Stomach (tissue), 9 donors: Measurements from ENCODE around the gene ALOX15B. TPM values are rescaled to one million over a fixed set of nuclear protein-coding genes. Genes with fewer than 3 reads are reported as not detected.

Source experiments
- DNase-seq, 2 donors: peaks; one replicate each; pipeline versions ENCODE4 v3.0.0 to v3.0.0-alpha.2; 2013 to 2019
- H3K27ac ChIP-seq, 5 donors: fragments of 200-600 bp in 4 of 5; sonication (generic) in 4 of 5; one replicate each; pipeline ENCODE4 v1.5.1; 2013 to 2019; ENCODE audit warnings: mild to moderate bottlenecking in 1 of 5, moderate library complexity in 1 of 5
- H3K27me3 ChIP-seq, 3 donors: fragments of 200-600 bp; sonication (generic); one replicate each; pipeline ENCODE4 v1.5.1; 2017 to 2019; ENCODE audit warnings: mixed run types in 1 of 3
- H3K36me3 ChIP-seq, 4 donors: fragments of 200-600 bp; sonication (generic); 1 replicate in 3 of 4; 2 replicates in 1 of 4; pipeline ENCODE4 v1.5.1; 2016 to 2019
- H3K4me1 ChIP-seq, 4 donors: fragments of 200-600 bp; sonication (generic); one replicate each; pipeline ENCODE4 v1.5.1; 2016 to 2019
- H3K4me3 ChIP-seq, 4 donors: fragments of 200-600 bp; sonication (generic) in 3 of 4; one replicate each; pipeline ENCODE4 v1.5.1; 2016 to 2019; ENCODE audit warnings: mild to moderate bottlenecking in 1 of 4
- H3K9me3 ChIP-seq, 4 donors: fragments of 200-600 bp; sonication (generic); one replicate each; pipeline ENCODE4 v1.5.1; 2016 to 2019
- CTCF ChIP-seq, 7 experiments: fragments of 450-650 bp in 4 of 7; fragments of 200-600 bp in 3 of 7; sonication (generic) in 3 of 7; IDR thresholded peaks; one replicate each; pipeline ENCODE4 v1.5.1; 2016 to 2019; ENCODE audit warnings: antibody characterized with exemption in 7 of 7, control low read depth in 2 of 7, mild to moderate bottlenecking in 1 of 7
- EP300 ChIP-seq: sonication (generic); formaldehyde crosslinking; IDR thresholded peaks from one replicate; pipeline ENCODE4 v1.6.1; 2017; ENCODE audit warnings: antibody characterized with exemption
- POLR2A ChIP-seq, 4 donors: fragments of 450-650 bp; IDR thresholded peaks; one replicate each; pipeline ENCODE4 v1.6.1; 2016; ENCODE audit warnings: antibody characterized with exemption in 4 of 4, control low read depth in 2 of 4, mild to moderate bottlenecking in 1 of 4, moderate library complexity in 1 of 4
- POLR2AphosphoS5 ChIP-seq, 3 donors: sonication (generic); formaldehyde crosslinking; IDR thresholded peaks; one replicate each; pipeline ENCODE4 v1.6.1; 2016; ENCODE audit warnings: antibody characterized with exemption in 3 of 3
- WGBS, 5 donors: extraction: QIAGEN DNeasy Blood & Tissue Kit in 3 of 5; methylation state at CpG; one replicate each; pipeline versions ENCODE4 v1.1.5 to v1.1.7; 2013 to 2018; 5-methylcytosine and 5-hydroxymethylcytosine counted together
- intact Hi-C: fragments of 100-400 bp; cut with DNase I; formaldehyde crosslinking; loops from one replicate; pipeline ENCODE4 v1.15.1; 2023; ENCODE audit warnings: low total_unique reads
- polyA plus RNA-seq, 3 donors: library from polyadenylated mRNA; stranded (reverse); fragments of 200-250 nt; gene quantifications; one replicate each; pipeline ENCODE4 v1.2.3, GENCODE V29; 2013
- total RNA-seq, 5 donors: library from RNA; depleted of rRNA; stranded (reverse); fragments of >200 nt; gene quantifications; one replicate each; pipeline versions ENCODE4 v1.1.0 to v1.2.3, GENCODE V29; 2014 to 2016
- donor health status: healthy with polysubstance abuse.
- donor health status: Bipolar disorder and iron deficiency.
- donor health status: healthy.

The ALOX15B gene
- total and polyA plus RNA-seq, 8 donors, result 1.5 to 10.5 (median 2.9) TPM; not detected in 1

- WGBS, 5 donors, result 70 to 78% (median 76%) methylated on average over 32 to 44 of the region's 44 CpGs
- Histone ChIP-seq H3K4me3 (peak overlapping the region; percentile 32 to 57 (median 47)), H3K36me3 (no peaks in the 10 kb centered on the region), H3K27ac (no peak overlapping the region), H3K9me3 (no peaks in the 10 kb centered on the region), H3K4me1 (peaks cover 21 to 34% (median 32%) of the 10 kb centered on the region in 4 donors), H3K27me3 (peaks cover 0 to 57% (median 10%) of the 10 kb centered on the region in 3 donors)
- intact Hi-C loops, result no loop called here
- no peak for DNase-seq
- no peak for TF ChIP-seq EP300
- no peak for TF ChIP-seq CTCF (IDR thresholded peaks at IDR 0.05)
- no peak for TF ChIP-seq POLR2A (IDR thresholded peaks at IDR 0.05)
Observed at GRCh38 chr17:8015236-8015956, 23.5 kb upstream of the ALOX15B start.

GRCh38 chr17:8015957-8016631, 22.8 kb upstream of the ALOX15B start:
- intact Hi-C loops, result no loop called here
- TF ChIP-seq EP300 (no peak), CTCF (IDR thresholded peaks at IDR 0.05) (no peak), POLR2A (IDR thresholded peaks at IDR 0.05) (no peak), POLR2AphosphoS5 (IDR thresholded peaks at IDR 0.05) (no peak)
- H3K27ac ChIP-seq, result peak overlapping the region in 3 of 5 donors; percentile 8 to 30 (median 30)
- H3K4me3 ChIP-seq, result peak overlapping the region; percentile 32 to 57 (median 47)
- 0 to 4% (median 2%) methylated on average over 36 to 46 of the region's 46 CpGs for WGBS, 5 donors
- peaks cover 21 to 34% (median 32%) of the 10 kb centered on the region in 4 donors for H3K4me1 ChIP-seq
- no peaks in the 10 kb centered on the region for H3K36me3 ChIP-seq
- H3K9me3 ChIP-seq, result no peaks in the 10 kb centered on the region
- peaks cover 0 to 57% (median 10%) of the 10 kb centered on the region in 3 donors for H3K27me3 ChIP-seq
- peak; percentile 66 to 69 for DNase-seq

GRCh38 chr17:8016632-8017424, 22.0 kb upstream of the ALOX15B start:
- TF ChIP-seq POLR2AphosphoS5 (IDR thresholded peaks at IDR 0.05) (no peak), CTCF (IDR thresholded peaks at IDR 0.05) (peak in 5 of 7 experiments; percentile 60 to 77 (median 68))
- peak overlapping the region; percentile 32 to 57 (median 47) for H3K4me3 ChIP-seq
- DNase-seq, result peak; percentile 68 to 82
- H3K27ac ChIP-seq, result peak overlapping the region in 4 of 5 donors; percentile 8 to 30 (median 22)
- no peaks in the 10 kb centered on the region for H3K36me3 ChIP-seq
- no peaks in the 10 kb centered on the region for H3K9me3 ChIP-seq
- H3K27me3 ChIP-seq, result peaks cover 0 to 57% (median 10%) of the 10 kb centered on the region in 3 donors
- 21 to 30% (median 24%) methylated on average over 11 to 12 of the region's 12 CpGs for WGBS, 5 donors
- intact Hi-C loops, result no loop called here
- H3K4me1 ChIP-seq, result peaks cover 21 to 34% (median 32%) of the 10 kb centered on the region in 4 donors

- intact Hi-C loops, result no loop called here
- peaks cover 21 to 34% (median 32%) of the 10 kb centered on the region in 4 donors for H3K4me1 ChIP-seq
- 75 to 93% (median 87%) methylated on average over 3 of the region's 3 CpGs for WGBS, 5 donors
- no peak overlapping the region for H3K27ac ChIP-seq
- no peak overlapping the region for H3K4me3 ChIP-seq
- no peaks in the 10 kb centered on the region for H3K36me3 ChIP-seq
- no peak for DNase-seq
- H3K9me3 ChIP-seq, result no peaks in the 10 kb centered on the region
- TF ChIP-seq POLR2A (IDR thresholded peaks at IDR 0.05), result no peak
- TF ChIP-seq CTCF (IDR thresholded peaks at IDR 0.05), result no peak
- TF ChIP-seq POLR2AphosphoS5 (IDR thresholded peaks at IDR 0.05), result no peak
- TF ChIP-seq EP300, result no peak
- peaks cover 0 to 43% (median 10%) of the 10 kb centered on the region in 3 donors for H3K27me3 ChIP-seq
Observed at GRCh38 chr17:8018436-8018835, 20.4 kb upstream of the ALOX15B start.
